Mesenteric fat pad (tissue), 1 donor: ENCODE results near the gene CFAP99. TPM values are rescaled to one million over a fixed set of nuclear protein-coding genes. Genes with fewer than 3 reads are reported as not detected.

Experiments used
- DNase-seq: peaks from one replicate; pipeline ENCODE4 v3.0.0-alpha.2; 2020; ENCODE audit warnings: low spot score
- total RNA-seq: library from RNA; stranded (reverse); fragmentation: NEBNext Ultra II Directional; extraction: Animal tissue kit (Norgen Biotek cat#: 25700); gene quantifications from one replicate; pipeline ENCODE4 v1.2.1, GENCODE V29; 2021
- donor health status: DM: yes; HTN: yes; CAD: no.

CFAP99 gene
- total RNA-seq, 1 donor from 2014 or later = not detected

- no peak for DNase-seq
These were observed 26.4 kb downstream of the CFAP99 start for GRCh38 chr4:2445130-2445529.

GRCh38 chr4:2445571-2445970 is 26.8 kb downstream of the CFAP99 start:
- no peak for DNase-seq

- no peak for DNase-seq
These were observed 28.2 kb downstream of the CFAP99 start for GRCh38 chr4:2446656-2447564.

- no peak for DNase-seq
These were observed 29.8 kb downstream of the CFAP99 start for GRCh38 chr4:2448589-2448988.

- no peak for DNase-seq
These were observed 30.3 kb downstream of the CFAP99 start for GRCh38 chr4:2449051-2449450.

- no peak for DNase-seq
These were observed 31.0 kb downstream of the CFAP99 start for GRCh38 chr4:2449511-2450392.

- no peak for DNase-seq
These were observed 31.8 kb downstream of the CFAP99 start for GRCh38 chr4:2450394-2451035.

- no peak for DNase-seq
These were observed 32.3 kb downstream of the CFAP99 start for GRCh38 chr4:2451036-2451520.

GRCh38 chr4:2451821-2452785 is 33.3 kb downstream of the CFAP99 start:
- DNase-seq = no peak

GRCh38 chr4:2457481-2458295 is 38.9 kb downstream of the CFAP99 start:
- no peak for DNase-seq

- DNase-seq = no peak
These were observed 40.1 kb downstream of the CFAP99 start for GRCh38 chr4:2458546-2459491.

- DNase-seq = no peak
These were observed 41.0 kb downstream of the CFAP99 start for GRCh38 chr4:2459589-2460349.

GRCh38 chr4:2461246-2461960 is 42.6 kb downstream of the CFAP99 start:
- DNase-seq = peak; percentile 60

GRCh38 chr4:2462218-2462991 is 43.6 kb downstream of the CFAP99 start:
- DNase-seq = peak; percentile 59

- DNase-seq = no peak
These were observed 44.4 kb downstream of the CFAP99 start for GRCh38 chr4:2462992-2463762.
